Activated CD8-positive, alpha-beta memory T cell treated with anti-CD3 and anti-CD28 coated beads, Interleukin-2, amount 50 U/mL, for 24 hours (primary cell): ENCODE results near the gene ITFG2.
"Not testable (repeated sequence)": the region's sequence is repeated elsewhere in the genome, so short reads cannot be mapped to it uniquely, and the experiment has no call there.

Experiments
- DNase-seq: peaks from one replicate; pipeline ENCODE4 v3.0.0-alpha.2; 2020; ENCODE audit errors: extremely low read depth

Gene ITFG2

DNA sequence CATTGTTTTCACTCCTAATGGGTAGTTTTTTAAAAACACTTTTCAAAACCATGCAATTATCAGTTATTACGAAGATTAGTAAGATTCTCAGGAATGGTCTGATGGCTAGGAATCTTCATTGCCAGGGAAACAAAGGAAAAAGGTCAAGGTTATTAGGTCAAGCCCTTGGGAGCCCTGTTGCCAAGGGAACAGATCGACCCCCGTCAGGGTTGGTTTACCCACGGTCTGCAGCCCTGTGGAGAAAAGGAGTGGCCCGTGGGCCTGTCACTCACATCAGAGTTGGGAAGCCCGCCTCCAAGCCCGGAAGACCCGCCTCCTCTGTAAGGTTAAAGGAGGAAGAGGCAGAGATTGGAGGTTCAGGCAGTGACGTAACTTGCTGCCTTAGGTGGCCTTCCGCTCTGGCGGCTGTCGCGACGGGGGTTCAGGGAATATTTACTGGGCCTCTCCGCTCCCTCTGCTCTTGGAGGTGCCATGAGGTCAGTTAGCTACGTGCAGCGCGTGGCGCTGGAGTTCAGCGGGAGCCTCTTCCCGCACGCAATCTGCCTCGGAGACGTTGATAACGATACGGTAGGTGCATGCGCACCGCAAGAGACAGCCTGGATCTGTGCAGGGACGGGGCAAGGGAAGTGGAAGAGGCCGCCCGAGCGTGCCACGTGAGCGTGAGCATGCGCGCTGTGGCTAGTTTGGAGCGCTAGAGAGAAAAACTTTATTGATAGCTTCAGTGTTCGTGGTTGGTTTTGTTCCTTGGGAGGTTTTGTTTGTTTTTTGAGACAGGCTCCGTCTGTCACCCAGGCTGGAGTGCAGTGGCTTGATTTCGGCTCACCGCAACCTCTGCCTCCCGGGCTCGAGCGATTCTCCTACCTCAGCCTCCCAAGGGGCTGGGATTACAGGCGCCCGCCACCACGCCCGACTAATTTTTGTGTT lies at the start of gene ITFG2:
Gene ITFG2 (plus strand): TSS at position 379 of the 924 bp plus-strand sequence. CDS start 93 bp downstream, at position 472.
- peak; percentile 98 for DNase-seq

GRCh38 chr12:2764398-2764797 lies 48.1 kb upstream of the ITFG2 start:
- no peak for DNase-seq

- no peak for DNase-seq
These were observed 47.4 kb upstream of the ITFG2 start for GRCh38 chr12:2765052-2765451.

DNA sequence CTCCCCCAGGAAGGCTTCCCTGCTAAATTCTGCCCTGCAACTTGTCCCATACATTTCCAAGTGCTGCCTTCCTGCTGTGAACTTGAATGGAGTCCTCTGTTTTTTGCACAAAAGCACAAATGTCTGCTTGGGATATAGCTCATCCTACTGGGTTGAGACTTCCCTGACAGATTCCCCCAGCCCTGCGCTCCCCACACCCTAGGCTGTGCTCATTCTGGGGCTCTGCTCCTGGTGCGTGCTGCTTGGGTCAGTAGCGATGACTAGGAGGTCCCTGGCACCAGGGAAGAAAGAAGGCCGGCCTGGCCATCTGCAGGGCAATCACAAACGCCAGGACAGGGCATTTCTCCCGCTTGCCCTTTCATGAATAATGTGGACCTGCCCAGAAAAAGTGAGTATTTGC lies 46.9 kb upstream of the ITFG2 start:
- no peak for DNase-seq

DNA sequence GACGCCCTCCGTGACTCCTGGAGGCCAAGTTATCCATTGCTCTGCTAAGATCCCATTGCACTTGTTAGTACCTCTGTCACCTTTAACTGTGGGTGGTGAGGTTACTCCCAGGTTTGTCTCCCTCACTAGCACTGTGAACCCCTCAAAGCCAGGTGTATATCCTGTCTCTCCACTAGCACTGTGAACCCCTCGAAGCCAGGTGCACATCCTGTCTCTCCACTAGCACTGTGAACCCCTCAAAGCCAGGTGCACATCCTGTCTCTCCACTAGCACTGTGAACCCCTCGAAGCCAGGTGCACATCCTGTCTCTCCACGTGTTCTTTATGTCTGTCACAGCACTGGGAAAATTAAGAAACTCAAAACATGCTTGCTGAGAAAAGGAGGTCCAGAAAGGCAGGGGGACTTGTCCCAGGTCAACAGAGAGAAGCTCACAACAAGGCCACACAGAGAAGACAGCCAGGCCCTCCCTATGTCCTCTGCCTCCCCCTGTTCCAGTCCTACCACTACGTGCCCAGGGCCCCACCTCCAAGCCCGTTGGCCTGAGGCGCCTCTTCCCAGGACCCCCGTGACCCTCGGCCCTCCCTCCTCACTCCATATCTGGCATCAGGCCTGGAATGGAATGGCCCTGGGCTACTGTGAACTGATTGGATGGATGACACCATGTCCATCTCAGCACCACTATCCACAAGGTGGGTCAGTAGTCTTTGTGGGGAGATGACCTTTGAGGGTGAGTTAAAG lies 44.1 kb upstream of the ITFG2 start:
- no peak for DNase-seq

DNA sequence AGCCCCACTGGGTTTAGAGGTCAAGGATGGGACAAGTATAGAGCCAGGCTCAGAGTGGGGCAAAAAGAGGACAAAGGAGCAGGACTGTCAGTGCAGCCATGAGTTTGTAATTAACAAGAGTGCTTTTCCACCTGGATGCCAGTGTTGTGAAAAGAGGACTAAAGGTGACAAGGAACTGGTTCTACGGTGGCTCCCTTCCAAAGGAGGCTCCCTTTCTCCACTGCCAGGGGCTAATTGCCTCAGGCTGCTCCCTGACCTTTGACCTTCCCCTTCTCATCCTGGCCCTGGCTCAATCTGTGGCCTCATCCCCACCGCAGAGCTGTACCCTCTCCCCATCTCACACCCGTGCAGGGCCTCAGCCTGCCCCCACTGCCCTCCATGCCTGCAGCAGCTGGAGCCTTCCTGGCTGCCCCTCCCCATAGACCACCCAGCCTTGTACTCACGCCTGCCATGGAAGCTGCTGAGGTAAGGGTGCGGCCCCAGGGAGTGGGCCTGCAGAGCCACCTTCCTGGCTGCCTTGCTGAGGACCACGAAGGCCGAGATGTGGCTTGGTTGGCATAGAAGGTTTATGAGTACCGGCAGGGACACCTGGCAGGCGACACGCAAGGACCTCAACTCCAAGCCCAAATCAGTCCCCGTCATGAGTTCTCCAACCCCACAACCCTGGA lies 42.5 kb upstream of the ITFG2 start:
- DNase-seq, result no peak

GRCh38 chr12:2770544-2770943 lies 41.9 kb upstream of the ITFG2 start:
- DNase-seq, result not testable (repeated sequence)

DNA sequence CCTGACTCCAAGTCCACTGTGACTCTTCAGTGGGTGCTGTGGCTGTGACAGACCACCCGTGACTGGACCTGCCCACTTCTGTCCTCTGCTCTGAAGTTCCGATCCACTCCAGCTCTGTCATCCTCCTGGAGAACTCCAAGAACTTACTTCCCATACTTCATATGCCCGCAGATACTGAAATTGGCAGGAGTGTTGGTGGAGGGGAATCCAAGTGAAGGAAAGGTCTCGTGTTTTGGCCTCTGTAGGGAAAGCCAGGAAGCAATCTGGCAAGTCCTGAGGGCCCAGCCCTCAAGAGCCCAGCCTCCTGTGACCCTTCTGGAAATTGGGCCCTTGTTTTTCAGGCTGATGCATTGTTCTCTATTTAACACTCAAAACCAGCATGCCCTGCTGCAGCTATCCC lies 40.1 kb upstream of the ITFG2 start:
- no peak for DNase-seq

GRCh38 chr12:2773199-2773875 lies 39.1 kb upstream of the ITFG2 start:
- DNase-seq, result no peak

- DNase-seq, result no peak
These were observed 37.0 kb upstream of the ITFG2 start for GRCh38 chr12:2775431-2775830.

- DNase-seq, result no peak
These were observed 36.2 kb upstream of the ITFG2 start for GRCh38 chr12:2776129-2776806.

DNA sequence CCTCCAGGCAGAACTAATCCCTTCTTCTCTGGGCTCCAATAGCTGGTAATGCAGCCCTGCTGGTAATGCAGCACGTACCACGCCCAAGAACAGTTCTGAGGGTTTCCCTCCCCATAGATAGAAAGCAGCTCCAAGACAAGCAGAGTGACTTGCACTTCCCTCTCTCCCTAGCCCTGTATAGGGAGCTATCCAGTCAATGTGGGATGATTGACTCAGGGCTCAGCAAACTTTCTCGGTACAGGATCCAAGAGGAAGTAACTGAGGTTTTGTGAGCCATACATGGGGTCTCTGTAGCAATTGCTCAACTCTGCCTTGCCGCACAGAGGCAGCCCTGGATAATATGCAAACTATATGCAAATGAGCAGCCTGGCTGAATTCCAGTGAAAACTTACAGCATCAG lies 33.2 kb upstream of the ITFG2 start:
- DNase-seq, result no peak

DNA sequence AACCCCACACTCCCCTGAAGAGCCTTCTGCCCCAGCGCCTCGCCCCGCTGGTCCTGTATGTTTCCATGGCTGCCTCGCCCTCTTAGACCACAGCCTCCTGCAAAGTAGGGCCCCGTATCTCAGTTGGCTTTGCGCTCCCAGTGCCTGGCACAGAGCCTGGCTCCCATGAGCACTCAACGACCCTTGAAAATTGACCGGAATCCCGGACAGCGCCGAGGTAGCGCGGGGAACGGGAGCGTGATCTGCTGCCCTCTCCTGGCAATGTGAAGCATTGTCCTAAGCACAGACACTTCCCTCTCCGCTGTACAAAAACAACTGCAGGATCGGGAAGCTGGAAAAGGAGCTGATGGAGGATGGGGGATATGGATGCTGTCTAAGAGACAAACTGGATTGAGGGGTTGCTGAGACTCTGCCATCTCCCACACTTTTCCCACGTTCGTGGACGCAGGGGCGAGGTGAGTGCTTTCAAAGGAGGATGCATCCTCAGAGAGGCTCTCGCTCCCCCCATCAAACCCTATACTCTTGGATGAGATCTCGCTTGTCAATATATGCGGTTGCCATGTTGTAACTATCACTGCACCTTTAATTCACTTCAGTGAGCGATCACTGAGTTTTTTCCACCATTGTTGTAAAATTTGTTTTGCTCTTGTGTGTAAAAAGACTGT lies 28.4 kb upstream of the ITFG2 start:
- no peak for DNase-seq

- no peak for DNase-seq
These were observed 27.5 kb upstream of the ITFG2 start for GRCh38 chr12:2785017-2785416.

DNA sequence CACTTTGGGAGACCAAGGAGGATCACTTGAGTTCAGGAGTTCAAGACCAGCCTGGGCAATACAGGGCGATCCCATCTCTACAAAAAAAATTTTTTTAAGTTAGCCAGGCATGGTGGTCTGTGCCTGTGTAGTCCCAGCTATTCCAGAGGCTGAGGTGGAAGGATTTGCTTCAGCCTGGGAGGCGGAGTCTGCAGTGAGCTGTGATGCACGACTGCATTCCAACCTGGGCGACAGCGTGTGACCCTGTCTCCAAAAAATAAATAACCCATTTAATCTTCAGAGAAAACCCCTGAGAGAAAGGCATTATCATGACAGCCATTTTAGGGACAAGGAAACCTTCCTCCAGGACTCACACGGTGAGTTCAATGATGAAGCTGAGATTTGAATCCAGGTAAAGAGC lies 21.4 kb upstream of the ITFG2 start:
- DNase-seq, result no peak

DNA sequence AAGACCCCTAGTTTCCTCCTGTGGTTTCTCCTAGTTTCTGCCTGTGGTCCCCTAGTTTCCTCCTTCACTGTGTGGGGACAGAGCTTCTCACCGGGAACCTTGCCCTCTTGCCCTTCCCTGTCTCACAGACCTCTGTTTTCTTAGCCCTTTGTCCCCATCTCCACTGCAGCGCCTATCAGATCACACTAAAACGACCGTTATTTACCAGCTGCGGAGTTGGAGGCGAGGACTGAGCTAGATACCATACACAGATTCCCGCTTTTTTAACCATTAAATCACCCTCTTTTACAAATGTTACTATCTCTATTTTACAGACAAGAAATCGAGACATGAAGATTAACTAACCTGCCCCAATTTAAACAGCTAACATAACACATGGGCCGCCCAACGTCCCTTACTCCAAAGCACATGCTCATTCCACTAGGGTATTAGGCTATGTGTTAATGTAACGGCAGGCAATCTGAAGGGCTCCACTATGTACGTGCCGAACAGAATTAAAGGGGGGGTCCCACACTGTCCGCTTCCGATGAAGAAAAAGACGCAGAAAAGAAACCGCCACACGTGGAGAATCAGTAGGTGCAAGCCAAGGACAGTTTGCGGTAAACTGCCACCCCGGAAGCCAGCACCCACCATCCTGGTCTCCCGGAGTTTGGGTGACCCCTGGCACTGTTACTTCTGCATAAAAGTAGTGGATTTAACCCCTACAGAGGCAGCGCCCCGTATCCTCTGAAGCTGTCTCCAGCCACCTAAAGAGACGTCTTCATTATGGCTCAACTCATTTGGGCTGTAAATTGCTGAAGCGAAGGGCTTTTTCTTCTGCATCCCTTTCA lies 19.6 kb upstream of the ITFG2 start:
- no peak for DNase-seq

- no peak for DNase-seq
These were observed 18.9 kb upstream of the ITFG2 start for GRCh38 chr12:2793561-2793960.

DNA sequence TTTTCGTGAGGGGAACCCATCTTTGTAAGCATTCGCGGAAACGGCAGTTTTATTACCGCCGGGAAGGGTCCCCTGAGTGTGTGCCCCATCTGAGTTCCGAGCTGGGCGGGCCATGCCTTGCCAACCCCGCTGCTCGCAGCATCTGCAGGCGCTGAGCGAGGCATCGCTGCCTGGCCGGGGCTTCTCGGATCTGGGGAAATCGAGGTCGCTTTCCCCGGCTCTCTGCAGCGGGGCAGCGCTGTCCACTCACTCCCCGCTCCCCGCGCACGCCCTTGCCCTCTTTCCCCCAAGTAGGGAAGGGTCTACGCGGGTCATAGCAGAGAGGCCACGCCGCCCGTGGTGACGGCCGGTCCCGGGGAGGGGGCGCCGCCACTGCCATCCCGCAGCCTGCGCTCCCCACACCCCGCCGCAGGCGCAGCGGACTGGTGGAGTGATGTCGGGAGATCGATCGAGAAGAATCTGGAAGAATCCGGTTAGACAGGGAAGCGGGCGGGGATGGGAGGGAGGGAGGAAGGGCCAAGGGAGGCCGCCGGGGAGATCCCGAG lies 18.2 kb upstream of the ITFG2 start:
- no peak for DNase-seq

GRCh38 chr12:2794736-2795289 lies 17.7 kb upstream of the ITFG2 start, which contains the start of gene FKBP4:
TSS of gene FKBP4 (plus strand) at chr12:2794970. CDS start at chr12:2795140, 170 bp downstream.
- peak; percentile 76 for DNase-seq
